ENCODE data around the gene PLCG2. TPM values are rescaled to one million over a fixed set of nuclear protein-coding genes. Genes with fewer than 3 reads are reported as not detected.

PLCG2 gene
- total and polyA plus RNA-seq, 2 of the 8 experiments (the other 6 are each of a cell fraction or from before 2014, with no cell fraction given): 6.1 to 6.9 TPM

DNA sequence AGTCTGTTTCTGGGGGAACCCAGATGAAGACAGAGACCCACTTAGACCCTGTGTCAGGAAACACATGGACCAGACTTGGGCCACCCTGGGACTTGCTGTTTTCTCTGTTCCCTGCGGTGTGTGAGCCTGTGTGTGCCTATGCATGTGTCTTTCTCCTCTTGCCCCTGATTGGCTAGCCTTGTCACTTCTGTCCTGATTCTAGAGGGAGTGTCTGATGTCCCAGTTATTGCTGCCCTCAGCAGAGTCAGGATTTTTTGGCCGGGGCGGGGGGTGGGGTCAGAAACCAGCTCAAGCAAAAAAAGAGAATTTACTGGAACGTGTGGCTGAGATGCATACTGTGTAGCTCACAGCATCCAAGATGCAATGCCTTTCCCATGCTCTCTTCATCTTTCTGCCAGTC is 30.5 kb downstream of the PLCG2 start:
- Histone ChIP-seq H3K27ac (ENCODE audit: low read depth, low read length) (no peak overlapping the region), H2BK120ac (replicated peaks; ENCODE audit: low read depth, low read length) (no peak overlapping the region), H3K4ac (replicated peaks; ENCODE audit: insufficient read length, low read depth, low read length) (no peak overlapping the region), H3K23ac (ENCODE audit: insufficient read length) (no peak overlapping the region), H3K56ac (replicated peaks; ENCODE audit: insufficient read length, low read depth, low read length) (no peak overlapping the region), H3K27me3 (replicated peaks in 1 of 4; ENCODE audit: control insufficient read depth in 3 of 4, extremely low read depth in 1 of 4, insufficient read depth in 3 of 4, low read length in 3 of 4) (no peaks in the 10 kb centered on the region), H3K14ac (ENCODE audit: insufficient read length) (no peak overlapping the region), H4K8ac (ENCODE audit: extremely low read depth, insufficient read depth, low read length) (no peak overlapping the region), H4K5ac (ENCODE audit: insufficient read length, low read depth, low read length) (no peak overlapping the region), H4K20me1 (replicated peaks in 1 of 2; ENCODE audit: control insufficient read depth in 1 of 2, insufficient read depth in 2 of 2, low read length in 2 of 2) (peaks cover 0 to 3% of the 10 kb centered on the region in 2 experiments), H2BK15ac (ENCODE audit: low read length) (no peak overlapping the region), H3K4me2 (ENCODE audit: insufficient read depth in 1 of 2, low read depth in 2 of 2, low read length in 2 of 2) (no peak overlapping the region), H3K4me3 (ENCODE audit: extremely low read depth in 1 of 4, insufficient read depth in 2 of 4, low read depth in 3 of 4, low read length in 4 of 4) (no peak overlapping the region), H2BK5ac (ENCODE audit: low read depth, low read length) (no peak overlapping the region), H3K18ac (ENCODE audit: extremely low read depth, low read length) (no peak overlapping the region), H3K9me3 (ENCODE audit: insufficient read depth in 2 of 2, low read depth in 1 of 2, low read length in 1 of 2) (no peaks in the 10 kb centered on the region), H2BK20ac (ENCODE audit: low read length) (no peak overlapping the region), H3K79me1 (ENCODE audit: low read depth, low read length) (no peaks in the 10 kb centered on the region), H2AFZ (ENCODE audit: low read length) (no peak overlapping the region), H3K23me2 (ENCODE audit: low read depth, low read length) (no peaks in the 10 kb centered on the region), H3K4me1 (replicated peaks in 1 of 4; ENCODE audit: control insufficient read depth in 3 of 4, insufficient read depth in 4 of 4, low read length in 3 of 4) (no peaks in the 10 kb centered on the region), H3K36me3 (ENCODE audit: control insufficient read depth in 2 of 4, insufficient read depth in 4 of 4, low read length in 3 of 4) (no peaks in the 10 kb centered on the region), H3K79me2 (ENCODE audit: control insufficient read depth in 1 of 2, insufficient read depth in 2 of 2, low read length in 2 of 2) (no peaks in the 10 kb centered on the region), H3K9ac (replicated peaks in 1 of 4; ENCODE audit: extremely low read depth in 1 of 4, low read depth in 3 of 4, low read length in 3 of 4) (no peak overlapping the region), H4K91ac (replicated peaks; ENCODE audit: insufficient read length, low read length) (no peak overlapping the region), H2BK12ac (ENCODE audit: low read depth, low read length) (no peak overlapping the region), H2AK5ac (ENCODE audit: low read depth, low read length) (no peak overlapping the region)
- FAIRE-seq: no peak
- ChIA-PET CTCF (ENCODE audit: partially characterized antibody) (interaction anchor here (0.7 to 1.9 kb wide), 6 partner anchors 11 to 64 kb away, joined by 3 to 7 read pairs (median 4); no protein-coding TSS in a partner anchor), POLR2A (ENCODE audit: partially characterized antibody) (interaction anchor here (1.1 kb wide), 1 partner anchor 15 kb away, joined by 5 read pairs; no protein-coding TSS in a partner anchor)
- no peak for DNase-seq (ENCODE audit: low read depth in 1 of 2, low spot score in 2 of 2)
- 95% methylated on average over 2 of the region's 4 CpGs; no CpG with 5 or more reads in 1 of the 2 experiments for WGBS, 2 experiments (ENCODE audit: extremely low coverage in 1 of 2, insufficient coverage in 1 of 2, insufficient read length in 1 of 2, insufficient replicate concordance in 2 of 2, low coverage in 1 of 2, low lambda C conversion rate in 2 of 2, missing lambda C conversion rate in 1 of 2)
- TF ChIP-seq HDAC6 (IDR thresholded peaks at IDR 0.05; ENCODE audit: low read depth, low read length) (no peak), EP300 (IDR thresholded peaks at IDR 0.05; ENCODE audit: borderline replicate concordance in 1 of 2, low read depth in 2 of 2, low read length in 2 of 2) (no peak), SIN3A (conservative IDR thresholded peaks at IDR 0.05 in 1 of 2, IDR thresholded peaks at IDR 0.05 in 1 of 2; ENCODE audit: low read depth in 1 of 2, low read length in 2 of 2) (no peak), BACH1 (IDR thresholded peaks at IDR 0.05; ENCODE audit: low read length) (no peak), RAD21 (IDR thresholded peaks at IDR 0.05 in 1 of 2, conservative IDR thresholded peaks at IDR 0.05 in 1 of 2; ENCODE audit: low read depth in 2 of 2, low read length in 2 of 2) (no peak), SAP30 (IDR thresholded peaks at IDR 0.05; ENCODE audit: insufficient read depth, insufficient replicate concordance, low read length) (no peak), KDM1A (IDR thresholded peaks at IDR 0.05; ENCODE audit: borderline replicate concordance, low read length) (no peak), TBP (IDR thresholded peaks at IDR 0.05; ENCODE audit: low read depth, low read length) (no peak), CREB1 (IDR thresholded peaks at IDR 0.05) (no peak)
